SU-DHL-6 (cell line): ENCODE measurements around the gene ABHD13.

Source experiments
- CTCF ChIP-seq: fragments of 200-600 bp; sonication (generic); IDR thresholded peaks from one replicate; pipeline ENCODE4 v1.5.1; 2017; ENCODE audit warnings: antibody characterized with exemption, mild to moderate bottlenecking, low read length, moderate library complexity; ENCODE audit not compliant: insufficient read depth, poor library complexity, severe bottlenecking
- EZH2phosphoT487 ChIP-seq: fragments of 200-600 bp; sonication (generic), shearing (Covaris generic); conservative IDR thresholded peaks from 2 replicates; pipeline ENCODE4 v1.6.1; 2018; ENCODE audit warnings: mild to moderate bottlenecking, antibody characterized with exemption, low read length, moderate library complexity, mixed read lengths

- TF ChIP-seq CTCF: no peak
- no peak for TF ChIP-seq EZH2phosphoT487
Observed at GRCh38 chr13:108273429-108274118, 55.4 kb downstream of the ABHD13 start.
